Right atrium auricular region (tissue), 2 donors: Measurements from ENCODE around the gene CD33. TPM values are rescaled to one million over a fixed set of nuclear protein-coding genes. Genes with fewer than 3 reads are reported as not detected.

Experiments used
- DNase-seq: peaks from one replicate; pipeline ENCODE4 v3.0.0-alpha.2; 2019; ENCODE audit warnings: low spot score
- H3K27ac ChIP-seq, 2 donors: fragments of 200-600 bp; sonication (generic); 1 replicate in 1 of 2; 2 replicates in 1 of 2; pipeline ENCODE4 v1.5.1; 2016 to 2019
- H3K27me3 ChIP-seq, 2 donors: fragments of 200-600 bp; sonication (generic); one replicate each; pipeline versions ENCODE4 v1.5.1 to v1.6.0; 2017 to 2019
- H3K36me3 ChIP-seq: fragments of 200-600 bp; sonication (generic); one replicate; pipeline ENCODE4 v1.5.1; 2016
- H3K4me1 ChIP-seq, 2 donors: fragments of 200-600 bp; sonication (generic); one replicate each; pipeline versions ENCODE4 v1.5.1 to v1.6.0; 2017 to 2019
- H3K4me3 ChIP-seq, 2 donors: fragments of 200-600 bp; sonication (generic); 1 replicate in 1 of 2; 2 replicates in 1 of 2; pipeline ENCODE4 v1.5.1; 2017 to 2019; ENCODE audit warnings: mild to moderate bottlenecking in 1 of 2, moderate library complexity in 1 of 2
- H3K9me3 ChIP-seq, 2 donors: fragments of 200-600 bp; sonication (generic); one replicate each; pipeline ENCODE4 v1.5.1; 2019
- total RNA-seq, 2 donors: library from RNA; depleted of rRNA; stranded (reverse); fragments of >200 nt; gene quantifications; one replicate each; pipeline ENCODE4 v1.1.0, GENCODE V29; 2016
- TF ChIP-seq, protein P1 (sequence below), 2 donors: fragments of 200-600 bp; sonication (generic); IDR thresholded peaks; one replicate each; pipeline ENCODE4 v1.5.1; 2019; ENCODE audit warnings: antibody characterized with exemption in 2 of 2

CD33 gene
- total RNA-seq, 2 donors from 2014 or later = 2.3 to 4.2 TPM

DNA sequence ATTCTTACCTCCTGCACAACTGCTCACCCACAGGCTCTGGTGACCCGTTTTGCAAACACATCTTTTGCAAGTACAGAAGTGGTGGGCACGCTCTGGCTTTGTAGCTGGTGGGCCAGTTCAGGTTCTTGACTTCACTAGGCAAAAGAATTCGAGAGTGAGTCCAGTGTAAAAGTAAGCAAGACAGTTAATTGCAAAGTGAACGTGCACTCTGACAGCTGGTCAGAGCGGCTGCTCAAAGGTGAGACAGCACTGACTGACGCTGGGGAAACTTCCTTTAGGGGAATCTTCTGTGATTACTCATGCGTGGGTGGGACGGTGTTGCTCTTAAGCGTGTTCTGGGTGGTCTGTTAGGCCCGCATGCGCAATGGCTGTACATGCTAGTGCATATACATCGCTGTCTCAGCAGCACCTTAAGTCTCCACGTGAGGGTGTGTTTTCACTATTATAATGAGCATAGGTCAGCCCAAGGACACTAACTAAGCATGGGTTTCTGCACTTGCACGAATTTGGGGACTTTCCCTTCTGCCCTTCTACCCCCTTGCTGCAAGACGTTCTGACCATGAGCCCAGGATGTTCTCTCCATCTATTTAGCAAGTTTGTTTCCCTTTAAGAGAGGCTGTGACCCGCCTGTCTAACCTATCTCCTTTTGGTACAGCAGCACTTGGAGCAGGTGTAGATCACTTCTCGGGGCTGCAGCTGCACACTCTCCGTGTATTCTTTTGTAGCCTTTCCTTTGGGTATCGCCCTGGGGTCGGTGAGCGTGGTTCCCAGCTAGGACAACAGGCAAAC lies 30.2 kb upstream of the CD33 start:
- Histone ChIP-seq H3K27ac (no peak overlapping the region), H3K9me3 (no peaks in the 10 kb centered on the region), H3K27me3 (no peaks in the 10 kb centered on the region), H3K4me1 (no peaks in the 10 kb centered on the region), H3K4me3 (no peak overlapping the region), H3K36me3 (no peaks in the 10 kb centered on the region)
- no peak for DNase-seq
- TF ChIP-seq, protein P1, sequence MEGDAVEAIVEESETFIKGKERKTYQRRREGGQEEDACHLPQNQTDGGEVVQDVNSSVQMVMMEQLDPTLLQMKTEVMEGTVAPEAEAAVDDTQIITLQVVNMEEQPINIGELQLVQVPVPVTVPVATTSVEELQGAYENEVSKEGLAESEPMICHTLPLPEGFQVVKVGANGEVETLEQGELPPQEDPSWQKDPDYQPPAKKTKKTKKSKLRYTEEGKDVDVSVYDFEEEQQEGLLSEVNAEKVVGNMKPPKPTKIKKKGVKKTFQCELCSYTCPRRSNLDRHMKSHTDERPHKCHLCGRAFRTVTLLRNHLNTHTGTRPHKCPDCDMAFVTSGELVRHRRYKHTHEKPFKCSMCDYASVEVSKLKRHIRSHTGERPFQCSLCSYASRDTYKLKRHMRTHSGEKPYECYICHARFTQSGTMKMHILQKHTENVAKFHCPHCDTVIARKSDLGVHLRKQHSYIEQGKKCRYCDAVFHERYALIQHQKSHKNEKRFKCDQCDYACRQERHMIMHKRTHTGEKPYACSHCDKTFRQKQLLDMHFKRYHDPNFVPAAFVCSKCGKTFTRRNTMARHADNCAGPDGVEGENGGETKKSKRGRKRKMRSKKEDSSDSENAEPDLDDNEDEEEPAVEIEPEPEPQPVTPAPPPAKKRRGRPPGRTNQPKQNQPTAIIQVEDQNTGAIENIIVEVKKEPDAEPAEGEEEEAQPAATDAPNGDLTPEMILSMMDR (IDR thresholded peaks at IDR 0.05) = no peak

DNA sequence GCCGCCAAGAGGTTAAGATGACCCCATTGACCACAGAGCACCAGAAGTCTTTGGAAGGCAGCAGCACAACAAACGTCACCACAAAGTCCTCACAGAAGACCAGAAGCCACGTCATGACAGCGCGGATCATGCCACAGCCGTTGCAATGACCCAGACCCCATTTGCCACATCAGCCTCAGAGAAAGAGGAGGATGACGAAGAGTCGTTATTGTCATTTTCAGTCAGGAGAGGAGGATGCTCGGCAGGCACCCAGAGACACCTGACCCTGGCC lies 29.6 kb upstream of the CD33 start:
- no peak for DNase-seq
- H3K4me3 ChIP-seq = no peak overlapping the region
- H3K4me1 ChIP-seq = no peaks in the 10 kb centered on the region
- no peak overlapping the region for H3K27ac ChIP-seq
- TF ChIP-seq, protein P1 (IDR thresholded peaks at IDR 0.05) = no peak
- no peaks in the 10 kb centered on the region for H3K9me3 ChIP-seq
- H3K36me3 ChIP-seq = no peaks in the 10 kb centered on the region
- no peaks in the 10 kb centered on the region for H3K27me3 ChIP-seq

DNA sequence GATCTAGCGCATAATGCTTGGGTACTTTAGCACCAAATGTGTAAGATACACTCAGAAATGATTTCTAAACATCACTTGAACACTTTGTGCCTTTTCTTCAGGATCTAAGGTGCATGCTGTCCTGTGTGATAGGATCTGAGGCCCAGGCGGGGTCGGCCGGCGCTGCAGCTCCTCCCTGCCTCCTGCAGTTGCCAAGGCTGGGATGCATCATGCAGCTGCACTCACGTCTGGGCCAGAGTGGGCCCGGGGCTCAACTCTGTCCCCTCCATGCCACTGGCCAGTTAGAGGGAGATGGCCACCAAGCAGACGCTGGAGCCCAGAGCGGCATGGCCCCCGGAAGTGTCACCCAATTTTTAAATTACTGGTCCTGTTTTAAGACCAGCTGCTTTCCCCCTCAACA lies 29.3 kb upstream of the CD33 start:
- TF ChIP-seq, protein P1 (IDR thresholded peaks at IDR 0.05) = no peak
- Histone ChIP-seq H3K4me3 (no peak overlapping the region), H3K9me3 (no peaks in the 10 kb centered on the region), H3K4me1 (no peaks in the 10 kb centered on the region), H3K27ac (no peak overlapping the region), H3K27me3 (no peaks in the 10 kb centered on the region), H3K36me3 (no peaks in the 10 kb centered on the region)
- DNase-seq = no peak

DNA sequence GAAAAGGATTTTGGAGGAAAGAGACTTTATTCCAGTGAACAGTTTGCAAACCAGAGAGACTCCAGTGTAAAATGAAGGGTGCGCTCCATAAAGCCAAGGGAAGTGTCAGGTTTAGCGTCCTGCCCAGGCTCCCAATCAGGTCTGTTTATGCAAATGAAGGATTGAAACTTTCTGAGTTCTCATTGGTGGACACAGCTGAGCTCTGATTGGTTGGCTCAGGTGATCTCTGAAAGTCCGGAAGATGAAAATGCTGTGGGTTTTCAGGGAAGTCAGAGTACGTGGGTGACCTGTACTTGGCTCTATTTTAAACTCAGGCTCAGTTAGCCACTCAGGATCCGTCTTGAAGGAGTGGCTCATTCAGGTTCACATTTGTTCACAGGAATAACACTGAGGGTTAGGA lies 28.7 kb upstream of the CD33 start:
- H3K36me3 ChIP-seq = no peaks in the 10 kb centered on the region
- no peak overlapping the region for H3K4me3 ChIP-seq
- DNase-seq = no peak
- H3K9me3 ChIP-seq = no peaks in the 10 kb centered on the region
- no peak overlapping the region for H3K27ac ChIP-seq
- no peaks in the 10 kb centered on the region for H3K27me3 ChIP-seq
- TF ChIP-seq, protein P1 (IDR thresholded peaks at IDR 0.05) = no peak
- no peaks in the 10 kb centered on the region for H3K4me1 ChIP-seq

DNA sequence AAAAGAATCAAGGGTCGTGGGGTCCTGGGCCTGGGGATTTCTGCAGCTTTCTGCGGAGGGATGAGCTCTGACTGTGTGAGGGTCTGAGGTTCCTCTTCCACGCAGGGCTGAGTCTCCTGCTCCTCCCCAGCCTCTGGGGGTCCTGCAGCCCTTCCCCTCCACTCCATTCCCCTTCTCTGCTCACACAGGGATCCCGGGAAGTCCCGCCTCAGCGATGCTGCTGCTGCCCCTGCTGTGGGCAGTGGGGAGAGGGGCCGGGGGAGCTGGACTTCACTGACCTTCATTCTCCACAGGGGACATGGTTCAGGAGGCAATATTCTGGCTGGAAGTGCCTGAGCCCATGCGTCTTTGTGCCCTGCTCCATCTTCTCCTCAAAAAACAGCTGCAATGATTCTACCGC lies 26.2 kb upstream of the CD33 start:
- Histone ChIP-seq H3K27me3 (no peaks in the 10 kb centered on the region), H3K9me3 (no peaks in the 10 kb centered on the region), H3K4me1 (no peaks in the 10 kb centered on the region), H3K27ac (no peak overlapping the region), H3K36me3 (no peaks in the 10 kb centered on the region), H3K4me3 (no peak overlapping the region)
- DNase-seq = peak; percentile 7
- TF ChIP-seq, protein P1 (IDR thresholded peaks at IDR 0.05) = no peak

DNA sequence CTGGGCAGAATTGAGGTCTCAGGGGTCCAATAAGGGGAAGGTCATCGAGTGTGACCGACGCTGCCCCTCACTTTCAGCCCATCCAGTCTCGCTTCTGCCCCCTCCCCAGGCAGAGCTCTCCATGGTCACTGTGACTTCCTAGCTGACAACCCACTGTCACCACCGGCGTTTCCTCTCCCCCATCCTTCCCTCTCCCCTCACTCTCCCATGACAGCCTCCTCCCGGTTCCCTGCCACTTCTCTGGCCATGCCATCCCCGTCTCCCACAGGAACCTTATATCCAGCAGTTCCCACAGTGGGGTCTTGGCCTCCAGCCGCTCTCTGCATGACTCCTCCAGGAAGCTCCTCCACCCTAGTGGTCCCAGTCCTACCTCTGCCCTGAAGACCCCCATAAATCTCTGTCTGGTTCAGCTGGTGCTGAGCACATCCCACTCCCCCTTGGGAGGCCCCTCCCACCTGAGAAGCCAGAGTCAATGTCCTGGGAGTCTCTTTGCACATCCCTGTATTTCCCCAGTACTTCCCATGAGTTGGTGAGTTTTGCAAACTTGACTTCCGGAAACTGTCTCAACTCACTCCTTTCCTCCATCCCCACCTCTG lies 24.7 kb upstream of the CD33 start:
- no peaks in the 10 kb centered on the region for H3K27me3 ChIP-seq
- TF ChIP-seq, protein P1 (IDR thresholded peaks at IDR 0.05) = no peak

More for the DNA sequence above, 24.7 kb upstream of the CD33 start:
- Histone ChIP-seq H3K27ac (no peak overlapping the region), H3K36me3 (no peaks in the 10 kb centered on the region), H3K4me1 (no peaks in the 10 kb centered on the region), H3K4me3 (no peak overlapping the region), H3K9me3 (no peaks in the 10 kb centered on the region)
- peak; percentile 26 for DNase-seq
